Tibial artery (tissue), 4 donors: ENCODE measurements around the gene MSI1.

ENCODE experiments used
- DNase-seq, 2 donors: peaks; one replicate each; pipeline ENCODE4 v3.0.0-alpha.2; 2019
- H3K27ac ChIP-seq, 2 donors: fragments of 200-600 bp; sonication (generic) in 1 of 2; 1 replicate in 1 of 2; 2 replicates in 1 of 2; pipeline ENCODE4 v1.5.1; 2018 to 2019; ENCODE audit warnings: mild to moderate bottlenecking in 1 of 2
- H3K27me3 ChIP-seq, 2 donors: fragments of 200-600 bp; sonication (generic) in 1 of 2; one replicate each; pipeline versions ENCODE4 v1.5.1 to v1.6.0; 2016 to 2019
- H3K36me3 ChIP-seq, 3 donors: fragments of 200-600 bp; sonication (generic) in 2 of 3; one replicate each; pipeline ENCODE4 v1.5.1; 2016 to 2019; ENCODE audit warnings: mild to moderate bottlenecking in 2 of 3
- H3K4me1 ChIP-seq, 4 donors: fragments of 200-600 bp; sonication (generic) in 2 of 4; 1 replicate in 3 of 4; 2 replicates in 1 of 4; pipeline ENCODE4 v1.5.1; 2016 to 2019
- H3K4me3 ChIP-seq, 2 donors: fragments of 200-600 bp; sonication (generic) in 1 of 2; 1 replicate in 1 of 2; 2 replicates in 1 of 2; pipeline ENCODE4 v1.5.1; 2018 to 2019; ENCODE audit warnings: mild to moderate bottlenecking in 2 of 2
- H3K9me3 ChIP-seq, 3 donors: fragments of 200-600 bp; sonication (generic) in 1 of 3; one replicate each; pipeline ENCODE4 v1.5.1; 2016 to 2019
- CTCF ChIP-seq, 2 experiments: fragments of 200-600 bp in 1 of 2; fragments of 450-650 bp in 1 of 2; IDR thresholded peaks; one replicate each; pipeline ENCODE4 v1.5.1; 2017 to 2019; ENCODE audit warnings: antibody characterized with exemption in 2 of 2, mild to moderate bottlenecking in 1 of 2, moderate library complexity in 1 of 2
- intact Hi-C: fragments of 100-400 bp; cut with DNase I; formaldehyde crosslinking; loops from one replicate; pipeline ENCODE4 v1.15.0; 2023; ENCODE audit warnings: low total_unique reads

MSI1 gene

DNA sequence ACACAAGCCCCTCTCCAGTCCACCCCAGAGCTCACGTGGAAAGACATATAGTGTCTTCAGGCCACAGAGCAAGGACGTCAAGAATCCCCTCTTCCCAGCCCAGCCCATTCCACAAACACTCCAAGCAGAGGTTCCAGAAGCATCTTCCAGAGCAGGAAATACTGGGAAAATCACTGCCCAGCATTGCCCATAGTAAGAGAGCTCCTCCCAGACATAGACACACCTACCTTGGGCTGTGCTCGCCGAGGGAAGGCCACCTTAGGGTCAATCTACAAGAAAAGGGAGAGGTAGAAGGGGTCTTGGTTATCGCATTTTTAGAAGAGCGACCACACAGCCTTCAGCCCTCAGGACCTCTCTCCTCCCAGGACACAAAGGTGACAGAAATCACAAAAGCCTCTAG is 4.5 kb downstream of the MSI1 start:
- intact Hi-C loops: no loop called here
- no peak for DNase-seq
- no peak for TF ChIP-seq CTCF (IDR thresholded peaks at IDR 0.05)
- H3K4me1 ChIP-seq: peaks cover 0 to 26% (median 21%) of the 10 kb centered on the region in 4 donors
- peaks cover 3 to 53% of the 10 kb centered on the region in 2 donors for H3K27me3 ChIP-seq
- no peak overlapping the region for H3K4me3 ChIP-seq
- H3K9me3 ChIP-seq: no peaks in the 10 kb centered on the region
- no peak overlapping the region for H3K27ac ChIP-seq
- no peaks in the 10 kb centered on the region for H3K36me3 ChIP-seq

- intact Hi-C loops: no loop called here
- no peak for TF ChIP-seq CTCF (IDR thresholded peaks at IDR 0.05)
- H3K4me3 ChIP-seq: no peak overlapping the region
- no peaks in the 10 kb centered on the region for H3K36me3 ChIP-seq
- peaks cover 0 to 18% (median 14%) of the 10 kb centered on the region in 4 donors for H3K4me1 ChIP-seq
- peaks cover under 1 to 52% of the 10 kb centered on the region in 2 donors for H3K27me3 ChIP-seq
- H3K27ac ChIP-seq: no peak overlapping the region
- H3K9me3 ChIP-seq: no peaks in the 10 kb centered on the region
- no peak for DNase-seq
These were observed 5.6 kb downstream of the MSI1 start for GRCh38 chr12:120363274-120363855.

DNA sequence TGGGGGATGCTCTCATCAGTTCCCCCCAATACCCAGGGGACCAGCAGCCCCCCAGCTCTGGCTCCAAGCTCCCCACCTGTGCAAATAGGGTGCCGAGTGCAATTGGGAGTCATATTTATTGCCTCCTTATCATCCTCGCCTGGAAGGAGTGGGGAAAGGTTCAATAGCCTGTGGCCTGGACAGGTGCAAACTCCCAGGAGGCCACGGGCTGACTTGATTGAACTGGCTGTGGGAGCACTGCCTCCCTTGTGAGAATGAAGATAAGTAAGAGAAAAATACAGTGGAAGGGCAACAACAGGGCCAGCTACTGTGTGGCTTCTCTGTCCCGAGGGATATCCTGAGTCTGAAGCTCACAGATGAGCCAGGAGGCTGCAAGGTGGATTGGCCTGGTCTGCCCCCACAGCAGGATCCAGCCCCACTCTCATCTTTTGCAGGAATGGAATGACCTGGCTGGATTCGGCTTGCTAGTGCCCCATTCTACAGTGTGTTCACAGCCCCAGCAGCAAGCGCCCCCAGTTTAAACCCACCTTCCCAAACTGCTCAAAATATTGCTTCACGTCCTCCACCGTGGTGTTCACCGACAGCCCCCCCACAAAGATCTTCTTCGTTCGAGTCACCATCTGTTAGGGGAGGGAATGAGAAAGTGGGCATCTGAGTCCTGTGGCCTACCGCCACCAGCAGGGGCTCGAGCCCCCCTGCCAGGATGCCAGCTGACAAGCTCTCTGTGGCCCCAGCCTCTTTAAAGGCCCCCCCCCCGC is 6.3 kb downstream of the MSI1 start:
- peaks cover 0 to 11% (median 7%) of the 10 kb centered on the region in 4 donors for H3K4me1 ChIP-seq
- intact Hi-C loops: no loop called here
- peaks cover 0 to 48% of the 10 kb centered on the region in 2 donors for H3K27me3 ChIP-seq
- no peaks in the 10 kb centered on the region for H3K36me3 ChIP-seq
- H3K27ac ChIP-seq: no peak overlapping the region
- no peak overlapping the region for H3K4me3 ChIP-seq
- no peak for DNase-seq
- no peak for TF ChIP-seq CTCF (IDR thresholded peaks at IDR 0.05)
- H3K9me3 ChIP-seq: no peaks in the 10 kb centered on the region

- H3K36me3 ChIP-seq: no peaks in the 10 kb centered on the region
- peaks cover 0 to 40% of the 10 kb centered on the region in 2 donors for H3K27me3 ChIP-seq
- peaks cover 0 to 11% (median 8%) of the 10 kb centered on the region in 4 donors for H3K4me1 ChIP-seq
- no peak overlapping the region for H3K27ac ChIP-seq
- peak overlapping the region; percentile 27 to 40 for H3K4me3 ChIP-seq
- intact Hi-C loops: no loop called here
- no peak for TF ChIP-seq CTCF (IDR thresholded peaks at IDR 0.05)
- H3K9me3 ChIP-seq: no peaks in the 10 kb centered on the region
- DNase-seq: no peak
These were observed 7.3 kb downstream of the MSI1 start for GRCh38 chr12:120361506-120362208.

GRCh38 chr12:120359128-120359527 is 9.8 kb downstream of the MSI1 start:
- no peak for DNase-seq
- no peaks in the 10 kb centered on the region for H3K9me3 ChIP-seq
- TF ChIP-seq CTCF (IDR thresholded peaks at IDR 0.05): no peak
- intact Hi-C loops: loop anchor here (5.0 kb wide), 1 partner anchor 73 kb away; no protein-coding TSS in a partner anchor
- no peak overlapping the region for H3K4me3 ChIP-seq
- no peaks in the 10 kb centered on the region for H3K36me3 ChIP-seq
- H3K4me1 ChIP-seq: peaks cover 0 to 12% (median 8%) of the 10 kb centered on the region in 4 donors
- H3K27ac ChIP-seq: no peak overlapping the region
- peaks cover 0 to 40% of the 10 kb centered on the region in 2 donors for H3K27me3 ChIP-seq
